CD4-positive, alpha-beta T cell treated with Interleukin-21 for 1 hour (primary cell): ENCODE data around the gene ACSL6.
A peak's percentile ranks its signal among the peaks of the same experiment; 100 is the strongest.

Experiments
- DNase-seq: peaks from one replicate; pipeline ENCODE4 v3.0.0-alpha.2; 2020

Gene ACSL6

GRCh38 chr5:131926168-131926567, 85.3 kb downstream of the ACSL6 start:
- DNase-seq = no peak

GRCh38 chr5:131916481-131916880, 95.0 kb downstream of the ACSL6 start:
- DNase-seq = no peak

GRCh38 chr5:131914472-131914871, 97.0 kb downstream of the ACSL6 start:
- DNase-seq = no peak

- DNase-seq = no peak
These were observed 97.9 kb downstream of the ACSL6 start for GRCh38 chr5:131913603-131914002.

- no peak for DNase-seq
These were observed 104.8 kb downstream of the ACSL6 start for GRCh38 chr5:131906668-131907067.

- peak; percentile 40 for DNase-seq
These were observed 109.2 kb downstream of the ACSL6 start for GRCh38 chr5:131902266-131902665.
